Uterus (tissue), 2 donors: ENCODE data around the gene CARMIL3.

ENCODE experiments used
- CTCF ChIP-seq, 4 experiments: fragments of 200-600 bp in 2 of 4; fragments of 450-650 bp in 2 of 4; sonication (generic) in 2 of 4; IDR thresholded peaks; one replicate each; pipeline ENCODE4 v1.5.1; 2016 to 2019; ENCODE audit warnings: antibody characterized with exemption in 4 of 4, mild to moderate bottlenecking in 2 of 4, moderate library complexity in 1 of 4
- POLR2A ChIP-seq, 2 donors: fragments of 450-650 bp; IDR thresholded peaks; one replicate each; pipeline ENCODE4 v1.6.1; 2016; ENCODE audit warnings: antibody characterized with exemption in 2 of 2, mild to moderate bottlenecking in 1 of 2, moderate library complexity in 1 of 2

GRCh38 chr14:24075485-24076301 lies 23.9 kb downstream of the CARMIL3 start:
- TF ChIP-seq POLR2A (IDR thresholded peaks at IDR 0.05) (no peak), CTCF (IDR thresholded peaks at IDR 0.05) (no peak)
